RPMI7951 (cell line): ENCODE measurements around the gene SLC39A3. TPM values are rescaled to one million over a fixed set of nuclear protein-coding genes. Genes with fewer than 3 reads are reported as not detected.

Experiments used
- DNase-seq: peaks from one replicate; pipeline ENCODE4 v3.0.0-alpha.2; 2012; ENCODE audit warnings: low read depth
- total RNA-seq: library from RNA; depleted of rRNA; stranded (reverse); fragments of >200 nt; shearing (Covaris generic); gene quantifications from 2 replicates; pipeline ENCODE4 v1.2.3, GENCODE V29; 2014

Gene SLC39A3
- total RNA-seq, 1 experiment from 2014 or later = 37.1 TPM

- DNase-seq = no peak
These were observed 28.7 kb upstream of the SLC39A3 start for GRCh38 chr19:2768365-2769132.

- no peak for DNase-seq
These were observed 27.9 kb upstream of the SLC39A3 start for GRCh38 chr19:2767688-2768087.

- DNase-seq = no peak
These were observed 27.0 kb upstream of the SLC39A3 start for GRCh38 chr19:2766594-2767372.

- no peak for DNase-seq
These were observed 25.6 kb upstream of the SLC39A3 start for GRCh38 chr19:2765376-2765775.

- no peak for DNase-seq
These were observed 25.1 kb upstream of the SLC39A3 start for GRCh38 chr19:2764945-2765344.

GRCh38 chr19:2763687-2764086, 23.9 kb upstream of the SLC39A3 start:
- DNase-seq = no peak

- DNase-seq = no peak
These were observed 23.1 kb upstream of the SLC39A3 start for GRCh38 chr19:2762783-2763496.

GRCh38 chr19:2761876-2762782, 22.3 kb upstream of the SLC39A3 start:
- DNase-seq = no peak

- no peak for DNase-seq
These were observed 21.5 kb upstream of the SLC39A3 start for GRCh38 chr19:2761309-2761677.

GRCh38 chr19:2759965-2760364, 20.1 kb upstream of the SLC39A3 start:
- DNase-seq = no peak

- DNase-seq = no peak
These were observed 19.5 kb upstream of the SLC39A3 start for GRCh38 chr19:2759362-2759761.

GRCh38 chr19:2758601-2759313, 18.9 kb upstream of the SLC39A3 start:
- DNase-seq = no peak

- no peak for DNase-seq
These were observed 17.4 kb upstream of the SLC39A3 start for GRCh38 chr19:2756921-2757881.

GRCh38 chr19:2756477-2756876, 16.7 kb upstream of the SLC39A3 start:
- DNase-seq = no peak

GRCh38 chr19:2755811-2756210, 16.0 kb upstream of the SLC39A3 start:
- DNase-seq = no peak

GRCh38 chr19:2755448-2755705, 15.6 kb upstream of the SLC39A3 start:
- DNase-seq = no peak

- no peak for DNase-seq
These were observed 15.0 kb upstream of the SLC39A3 start for GRCh38 chr19:2754659-2755447.

- no peak for DNase-seq
These were observed 11.6 kb upstream of the SLC39A3 start for GRCh38 chr19:2751438-2751830.

- DNase-seq = no peak
These were observed 11.1 kb upstream of the SLC39A3 start for GRCh38 chr19:2750808-2751437.
